Omental fat pad (tissue), 4 donors: ENCODE data around the gene RAPGEF6. TPM values are rescaled to one million over a fixed set of nuclear protein-coding genes. Genes with fewer than 3 reads are reported as not detected.

Source experiments
- ATAC-seq: fragments of 150-250 bp; one replicate; pipeline ENCODE4 v1.9.1; 2016; ENCODE audit warnings: mild to moderate bottlenecking, moderate library complexity; ENCODE audit not compliant: low FRiP score
- DNase-seq: peaks from one replicate; pipeline ENCODE4 v3.0.0-alpha.2; 2019; ENCODE audit warnings: low spot score
- total RNA-seq, 4 donors: library from RNA; depleted of rRNA; stranded (reverse); fragments of >200 nt; gene quantifications; one replicate each; pipeline ENCODE4 v1.1.0, GENCODE V29; 2016
- TF ChIP-seq, protein P1 (sequence below), 3 donors: fragments of 450-650 bp; IDR thresholded peaks; one replicate each; pipeline ENCODE4 v1.5.1; 2016 to 2017; ENCODE audit warnings: antibody characterized with exemption in 3 of 3, mild to moderate bottlenecking in 3 of 3, moderate library complexity in 2 of 3

The RAPGEF6 gene
- total RNA-seq, 4 donors from 2014 or later = 14.7 to 31.5 (median 24.2) TPM

DNA sequence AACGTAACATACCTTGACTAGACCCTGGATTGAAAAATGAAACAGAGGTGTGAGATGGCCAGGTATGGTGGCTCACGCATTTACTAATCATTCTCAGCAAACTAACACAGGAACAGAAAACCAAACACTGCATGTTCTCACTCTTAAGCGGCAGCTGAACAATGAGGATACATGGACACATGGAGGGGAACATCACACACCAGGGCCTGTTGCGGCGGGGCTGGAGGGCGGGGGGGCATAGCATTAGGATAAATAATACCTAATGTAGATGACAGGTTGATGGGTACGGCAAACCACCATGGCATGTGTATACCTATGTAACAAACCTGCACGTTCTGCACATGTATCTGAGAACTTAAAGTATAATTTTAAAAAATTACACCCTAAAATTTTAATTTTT is 15.9 kb downstream of the RAPGEF6 start:
- DNase-seq (no peak), ATAC-seq (no peak)
- TF ChIP-seq, protein P1, sequence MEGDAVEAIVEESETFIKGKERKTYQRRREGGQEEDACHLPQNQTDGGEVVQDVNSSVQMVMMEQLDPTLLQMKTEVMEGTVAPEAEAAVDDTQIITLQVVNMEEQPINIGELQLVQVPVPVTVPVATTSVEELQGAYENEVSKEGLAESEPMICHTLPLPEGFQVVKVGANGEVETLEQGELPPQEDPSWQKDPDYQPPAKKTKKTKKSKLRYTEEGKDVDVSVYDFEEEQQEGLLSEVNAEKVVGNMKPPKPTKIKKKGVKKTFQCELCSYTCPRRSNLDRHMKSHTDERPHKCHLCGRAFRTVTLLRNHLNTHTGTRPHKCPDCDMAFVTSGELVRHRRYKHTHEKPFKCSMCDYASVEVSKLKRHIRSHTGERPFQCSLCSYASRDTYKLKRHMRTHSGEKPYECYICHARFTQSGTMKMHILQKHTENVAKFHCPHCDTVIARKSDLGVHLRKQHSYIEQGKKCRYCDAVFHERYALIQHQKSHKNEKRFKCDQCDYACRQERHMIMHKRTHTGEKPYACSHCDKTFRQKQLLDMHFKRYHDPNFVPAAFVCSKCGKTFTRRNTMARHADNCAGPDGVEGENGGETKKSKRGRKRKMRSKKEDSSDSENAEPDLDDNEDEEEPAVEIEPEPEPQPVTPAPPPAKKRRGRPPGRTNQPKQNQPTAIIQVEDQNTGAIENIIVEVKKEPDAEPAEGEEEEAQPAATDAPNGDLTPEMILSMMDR (IDR thresholded peaks at IDR 0.05) = no peak

DNA sequence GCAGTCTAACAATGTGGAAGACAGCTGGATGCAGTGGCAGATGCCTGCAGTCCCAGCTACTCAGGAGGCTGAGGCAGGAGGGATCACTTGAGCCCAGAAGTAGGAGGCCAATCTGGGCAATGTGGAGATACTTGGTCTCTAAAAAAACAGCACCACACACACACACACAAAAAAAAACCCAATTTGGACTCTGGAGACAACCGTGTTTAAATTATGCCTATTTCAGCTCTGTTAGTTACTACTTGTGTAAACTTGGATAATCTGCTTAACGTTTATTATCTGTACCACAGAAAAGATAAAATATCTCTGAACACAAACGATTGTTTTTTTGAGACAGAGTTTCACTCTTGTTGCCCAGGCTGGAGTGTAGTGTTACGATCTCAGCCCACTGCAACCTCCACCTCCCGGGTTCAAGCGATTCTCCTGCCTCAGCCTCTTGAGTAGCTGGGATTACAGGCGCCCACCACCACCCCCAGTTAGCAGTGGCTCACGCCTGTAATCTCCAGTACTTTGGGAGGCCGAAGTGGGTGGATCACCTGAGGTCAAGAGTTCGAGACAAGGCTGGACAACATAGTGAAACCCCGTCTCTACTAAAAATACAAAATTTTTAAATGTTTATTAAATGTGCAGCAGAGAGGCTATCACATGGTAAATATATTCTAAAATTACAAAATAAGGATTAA is 17.7 kb downstream of the RAPGEF6 start:
- DNase-seq (no peak), ATAC-seq (no peak)
- TF ChIP-seq, protein P1 (IDR thresholded peaks at IDR 0.05) = no peak

DNA sequence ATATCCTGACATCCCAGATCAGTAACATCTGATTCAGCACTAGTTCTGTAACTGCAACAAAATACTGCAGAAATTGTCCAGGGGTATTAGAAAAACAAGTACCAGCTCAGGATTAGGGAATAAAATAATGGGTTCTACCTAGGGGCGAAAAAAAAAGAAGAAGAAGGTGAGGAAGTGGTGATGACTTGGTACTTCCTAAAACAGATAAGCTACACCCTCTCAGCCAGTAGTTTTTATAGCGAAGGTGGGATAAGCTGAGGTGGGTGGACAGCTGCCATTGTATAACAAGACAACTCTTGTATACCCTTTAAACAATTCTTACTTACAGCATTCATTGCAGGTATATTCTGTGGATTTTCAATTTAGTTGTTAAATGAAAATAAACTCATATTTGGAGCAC is 19.1 kb downstream of the RAPGEF6 start:
- TF ChIP-seq, protein P1 (IDR thresholded peaks at IDR 0.05) = no peak
- DNase-seq (no peak), ATAC-seq (no peak)

DNA sequence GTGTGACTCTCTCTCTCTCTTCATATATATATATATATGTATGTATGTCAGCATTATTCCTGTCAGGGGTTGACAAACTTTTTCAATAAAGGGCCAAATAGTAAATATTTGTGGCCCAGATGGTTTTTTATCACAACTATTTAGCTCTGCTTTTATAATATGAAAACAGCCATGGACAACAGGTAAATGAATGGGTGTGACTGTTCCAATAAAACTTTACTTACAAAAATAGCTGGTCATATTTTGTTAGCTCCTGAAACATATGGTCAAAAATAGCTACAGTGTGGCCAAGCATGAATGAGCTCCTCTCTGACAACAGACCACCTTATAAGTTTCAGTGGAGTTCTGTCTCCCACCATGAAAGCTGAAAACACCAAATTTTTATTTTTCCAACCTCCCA is 21.6 kb downstream of the RAPGEF6 start:
- no peak for ATAC-seq
- no peak for DNase-seq
- TF ChIP-seq, protein P1 (IDR thresholded peaks at IDR 0.05) = no peak

GRCh38 chr5:131611064-131611381 is 24.0 kb downstream of the RAPGEF6 start:
- no peak for DNase-seq
- ATAC-seq = no peak
- TF ChIP-seq, protein P1 (IDR thresholded peaks at IDR 0.05) = no peak

- ATAC-seq (no peak), DNase-seq (no peak)
- TF ChIP-seq, protein P1 (IDR thresholded peaks at IDR 0.05) = no peak
These were observed 24.6 kb downstream of the RAPGEF6 start for GRCh38 chr5:131610198-131611063.

DNA sequence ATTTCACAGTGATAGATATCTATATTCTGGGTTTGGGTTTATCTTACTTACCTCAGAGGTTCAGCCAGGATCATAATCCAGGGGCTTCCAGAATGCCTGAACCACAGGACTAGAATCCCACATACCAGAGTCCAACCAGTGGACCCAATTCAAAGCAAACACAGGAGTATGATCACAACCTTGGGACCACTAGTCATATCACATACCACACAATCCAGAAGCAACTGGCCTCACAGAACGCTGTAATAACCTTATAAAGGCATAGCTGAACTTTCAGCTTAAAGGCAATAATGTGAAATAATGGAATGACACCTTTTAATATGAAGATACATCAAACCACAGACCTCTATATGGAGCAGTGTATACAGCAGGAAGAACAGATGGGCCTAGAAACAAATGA is 25.3 kb downstream of the RAPGEF6 start:
- no peak for ATAC-seq
- TF ChIP-seq, protein P1 (IDR thresholded peaks at IDR 0.05) = no peak
- DNase-seq = no peak
